Effector memory CD4-positive, alpha-beta T cell (primary cell): ENCODE measurements around the gene VOPP1.
A peak's percentile ranks its signal among the peaks of the same experiment; 100 is the strongest.

Experiments
- DNase-seq, 3 donors: peaks; one replicate each; pipeline ENCODE4 v3.0.0-alpha.2; 2020
- H3K27ac ChIP-seq: 2 replicates; pipeline ENCODE4 v1.7.0; 2013; ENCODE audit warnings: mild to moderate bottlenecking, low read length, moderate library complexity; ENCODE audit not compliant: insufficient read depth, poor library complexity, severe bottlenecking
- H3K27me3 ChIP-seq: replicated peaks from 2 replicates; pipeline ENCODE4 v1.7.0; 2013; ENCODE audit warnings: mild to moderate bottlenecking, low read length; ENCODE audit not compliant: insufficient read depth, control insufficient read depth, poor library complexity, severe bottlenecking
- H3K36me3 ChIP-seq: 2 replicates; pipeline ENCODE4 v1.7.0; 2013; ENCODE audit warnings: mild to moderate bottlenecking, low read length, moderate library complexity; ENCODE audit not compliant: control insufficient read depth, insufficient read depth
- H3K4me1 ChIP-seq: 2 replicates; pipeline ENCODE4 v1.7.0; 2013; ENCODE audit warnings: low read length, mild to moderate bottlenecking; ENCODE audit not compliant: control insufficient read depth, insufficient read depth, poor library complexity, severe bottlenecking
- H3K4me3 ChIP-seq: 2 replicates; pipeline ENCODE4 v1.7.0; 2013; ENCODE audit warnings: low read length, low read depth, mild to moderate bottlenecking; ENCODE audit not compliant: insufficient read depth, poor library complexity, severe bottlenecking
- H3K9me3 ChIP-seq: 2 replicates; pipeline ENCODE4 v1.7.0; 2013; ENCODE audit warnings: mild to moderate bottlenecking, low read length, moderate library complexity; ENCODE audit not compliant: control insufficient read depth

Gene VOPP1

GRCh38 chr7:55548295-55548731 lies 24.0 kb downstream of the VOPP1 start:
- H3K9me3 ChIP-seq, result no peaks in the 10 kb centered on the region
- no peak for DNase-seq
- no peaks in the 10 kb centered on the region for H3K36me3 ChIP-seq
- H3K4me1 ChIP-seq, result peaks cover 47% of the 10 kb centered on the region
- H3K27me3 ChIP-seq, result no peaks in the 10 kb centered on the region
- H3K4me3 ChIP-seq, result no peak overlapping the region
- no peak overlapping the region for H3K27ac ChIP-seq

- H3K4me3 ChIP-seq, result no peak overlapping the region
- H3K9me3 ChIP-seq, result no peaks in the 10 kb centered on the region
- no peaks in the 10 kb centered on the region for H3K36me3 ChIP-seq
- peaks cover 37% of the 10 kb centered on the region for H3K4me1 ChIP-seq
- H3K27me3 ChIP-seq, result no peaks in the 10 kb centered on the region
- H3K27ac ChIP-seq, result no peak overlapping the region
- DNase-seq, result no peak
Measured at GRCh38 chr7:55546814-55547213, 25.5 kb downstream of the VOPP1 start.

- Histone ChIP-seq H3K4me1 (peaks cover 37% of the 10 kb centered on the region), H3K27ac (no peak overlapping the region), H3K4me3 (no peak overlapping the region), H3K27me3 (no peaks in the 10 kb centered on the region), H3K36me3 (peaks cover 4% of the 10 kb centered on the region), H3K9me3 (no peaks in the 10 kb centered on the region)
- no peak for DNase-seq
Measured at GRCh38 chr7:55545496-55545895, 26.8 kb downstream of the VOPP1 start.

GRCh38 chr7:55540226-55540858 lies 32.0 kb downstream of the VOPP1 start:
- Histone ChIP-seq H3K36me3 (peaks cover 4% of the 10 kb centered on the region), H3K27me3 (no peaks in the 10 kb centered on the region), H3K27ac (no peak overlapping the region), H3K4me3 (no peak overlapping the region), H3K4me1 (peaks cover 25% of the 10 kb centered on the region), H3K9me3 (no peaks in the 10 kb centered on the region)
- DNase-seq, result no peak

- Histone ChIP-seq H3K4me3 (no peak overlapping the region), H3K27ac (no peak overlapping the region), H3K27me3 (no peaks in the 10 kb centered on the region), H3K4me1 (peaks cover 33% of the 10 kb centered on the region), H3K36me3 (peaks cover 4% of the 10 kb centered on the region), H3K9me3 (no peaks in the 10 kb centered on the region)
- no peak for DNase-seq
Measured at GRCh38 chr7:55539380-55539779, 32.9 kb downstream of the VOPP1 start.

- H3K9me3 ChIP-seq, result no peaks in the 10 kb centered on the region
- H3K27ac ChIP-seq, result no peak overlapping the region
- H3K27me3 ChIP-seq, result no peaks in the 10 kb centered on the region
- DNase-seq, result no peak
- H3K4me3 ChIP-seq, result no peak overlapping the region
- H3K4me1 ChIP-seq, result peaks cover 41% of the 10 kb centered on the region
- H3K36me3 ChIP-seq, result peaks cover 4% of the 10 kb centered on the region
Measured at GRCh38 chr7:55538538-55538937, 33.8 kb downstream of the VOPP1 start.

DNA sequence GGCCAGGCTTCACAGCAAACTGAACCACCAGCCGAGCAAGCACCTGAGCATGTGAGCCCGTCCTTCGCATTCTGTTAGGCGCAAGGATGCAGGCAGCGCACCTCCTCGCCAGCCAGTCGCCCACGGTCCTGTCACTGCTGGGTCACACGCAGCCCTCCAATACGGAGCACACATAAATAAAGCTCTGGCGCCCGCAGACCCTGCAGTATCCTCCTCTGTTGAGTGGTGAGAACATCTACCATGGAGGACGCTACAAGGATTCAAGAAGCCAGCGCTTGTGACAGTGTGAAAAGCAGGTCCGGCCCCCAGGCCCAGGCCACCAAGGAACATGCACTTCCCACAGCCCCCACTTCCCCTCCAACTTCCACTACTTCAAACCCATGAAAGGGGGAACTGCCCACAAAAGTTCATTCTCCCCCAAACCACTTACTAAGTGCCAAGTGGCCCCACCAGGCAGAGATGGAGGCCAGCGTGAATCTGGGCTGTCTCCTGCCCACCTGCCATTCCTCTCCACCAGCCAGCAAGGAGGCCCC lies 34.8 kb downstream of the VOPP1 start:
- H3K27me3 ChIP-seq, result no peaks in the 10 kb centered on the region
- peaks cover 4% of the 10 kb centered on the region for H3K36me3 ChIP-seq
- H3K9me3 ChIP-seq, result no peaks in the 10 kb centered on the region
- DNase-seq, result no peak
- no peak overlapping the region for H3K4me3 ChIP-seq
- peaks cover 50% of the 10 kb centered on the region for H3K4me1 ChIP-seq
- no peak overlapping the region for H3K27ac ChIP-seq

GRCh38 chr7:55536619-55537457 lies 35.5 kb downstream of the VOPP1 start:
- H3K27me3 ChIP-seq, result no peaks in the 10 kb centered on the region
- no peaks in the 10 kb centered on the region for H3K9me3 ChIP-seq
- DNase-seq, result no peak
- no peak overlapping the region for H3K4me3 ChIP-seq
- peaks cover 4% of the 10 kb centered on the region for H3K36me3 ChIP-seq
- peaks cover 55% of the 10 kb centered on the region for H3K4me1 ChIP-seq
- no peak overlapping the region for H3K27ac ChIP-seq

- peaks cover 58% of the 10 kb centered on the region for H3K4me1 ChIP-seq
- no peaks in the 10 kb centered on the region for H3K9me3 ChIP-seq
- H3K27ac ChIP-seq, result peak overlapping the region; percentile 90
- H3K36me3 ChIP-seq, result no peaks in the 10 kb centered on the region
- no peak overlapping the region for H3K4me3 ChIP-seq
- no peaks in the 10 kb centered on the region for H3K27me3 ChIP-seq
- no peak for DNase-seq
Measured at GRCh38 chr7:55535617-55536016, 36.7 kb downstream of the VOPP1 start.
